Left ventricle myocardium superior (tissue), 1 donor: ENCODE data around the gene LPAR3. TPM values are rescaled to one million over a fixed set of nuclear protein-coding genes. Genes with fewer than 3 reads are reported as not detected.

ENCODE experiments used
- ATAC-seq: fragments of 200-7000 bp; cut with Tn5 transposase; one replicate; pipeline ENCODE4 v1.9.1; 2020; ENCODE audit warnings: mild to moderate bottlenecking, moderate library complexity
- DNase-seq: peaks from one replicate; pipeline ENCODE4 v3.0.0-alpha.2; 2020
- intact Hi-C: fragments of 100-400 bp; cut with micrococcal nuclease; formaldehyde crosslinking; loops from one replicate; pipeline ENCODE4 v1.11.0; 2022
- long read RNA-seq: library from polyadenylated mRNA; unstranded; transcript quantifications from one replicate; pipeline ENCODE4 v2.0.0, GENCODE V29; 2021
- total RNA-seq: library from RNA; stranded (reverse); fragmentation: NEBNext Ultra II Directional; extraction: Animal tissue kit (Norgen Biotek cat#: 25700); gene quantifications from one replicate; pipeline ENCODE4 v1.2.1, GENCODE V29; 2021
- donor health status: DM: no; HTN: yes; CAD: no; lungs with severe emphysema.

The LPAR3 gene
- 20.4 TPM for total RNA-seq
- long read RNA-seq, transcript LPAR3-201 (3 exons, 1,720 nt) = major isoform, 24 of 33 reads
- long read RNA-seq, partial matches to known transcripts = 0 of 33 reads
- long read RNA-seq, other reads (novel, unspliced or antisense) = 7 of 33 reads

- ATAC-seq (peak; percentile 97), DNase-seq (peak; percentile 71)
- intact Hi-C loops = no loop called here
These were observed at the start of gene LPAR3 for GRCh38 chr1:84892705-84893618. Gene LPAR3, minus strand, starts transcription at chr1:84893206. Its CDS starts 27,086 bp downstream, at chr1:84866120.

GRCh38 chr1:84941843-84942242 is 48.8 kb upstream of the LPAR3 start:
- no peak for DNase-seq
- ATAC-seq = no peak
- intact Hi-C loops = no loop called here

DNA sequence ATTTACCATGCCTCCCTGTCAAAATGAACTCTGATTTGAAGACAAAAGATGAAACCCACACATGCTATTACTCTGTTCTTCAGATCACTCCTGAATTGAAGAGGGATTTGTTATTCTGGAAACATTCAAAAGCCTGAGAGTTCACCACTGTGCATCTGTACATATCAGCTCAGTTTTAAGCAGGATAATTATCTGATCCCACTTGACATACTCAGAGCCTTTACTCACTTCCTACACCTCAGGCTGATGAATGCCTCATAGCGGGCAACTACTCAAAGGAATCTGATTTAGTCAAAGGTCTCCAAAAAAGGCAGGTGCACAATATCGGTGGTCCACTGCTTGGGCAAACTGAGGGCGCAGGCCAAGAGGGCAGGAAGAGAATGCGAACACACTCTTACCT is 47.5 kb upstream of the LPAR3 start:
- intact Hi-C loops = no loop called here
- ATAC-seq (no peak), DNase-seq (no peak)

- intact Hi-C loops = loop anchor here (10.0 kb wide), 1 partner anchor 165 kb away; no protein-coding TSS in a partner anchor
- ATAC-seq (no peak), DNase-seq (no peak)
These were observed 46.8 kb upstream of the LPAR3 start for GRCh38 chr1:84939761-84940160.

DNA sequence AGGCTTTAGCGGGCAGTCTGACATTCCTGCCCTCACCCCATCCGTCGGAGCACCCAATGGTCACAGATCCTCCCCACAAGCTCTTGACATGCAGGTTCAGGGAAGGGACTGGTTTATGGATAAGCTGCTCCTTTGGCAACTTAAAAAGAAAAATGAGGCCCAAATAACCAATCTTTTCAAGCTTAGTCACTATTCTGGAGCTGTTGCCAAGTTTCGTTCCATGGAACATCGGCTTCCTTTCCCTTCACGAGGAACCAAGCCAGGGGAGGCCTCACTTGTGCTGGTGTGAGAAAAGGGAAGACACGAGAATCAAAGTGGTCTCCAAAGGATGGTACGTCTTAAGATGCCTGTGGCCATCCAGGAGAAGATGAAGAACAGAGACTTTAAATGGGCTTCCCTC is 46.1 kb upstream of the LPAR3 start:
- intact Hi-C loops = loop anchor here (10.0 kb wide), 1 partner anchor 164 kb away; no protein-coding TSS in a partner anchor
- ATAC-seq (no peak), DNase-seq (no peak)

- intact Hi-C loops = loop anchor here (10.0 kb wide), 1 partner anchor 161 kb away; no protein-coding TSS in a partner anchor
- peak; percentile 69 for ATAC-seq
- DNase-seq = no peak
These were observed 43.3 kb upstream of the LPAR3 start for GRCh38 chr1:84936116-84936810.

- DNase-seq = no peak
- ATAC-seq = no peak
- intact Hi-C loops = loop anchor here (10.0 kb wide), 1 partner anchor 158 kb away; no protein-coding TSS in a partner anchor
These were observed 40.1 kb upstream of the LPAR3 start for GRCh38 chr1:84933011-84933611.

- DNase-seq (no peak), ATAC-seq (no peak)
- intact Hi-C loops = loop anchor here (10.0 kb wide), 1 partner anchor 156 kb away; no protein-coding TSS in a partner anchor
These were observed 37.8 kb upstream of the LPAR3 start for GRCh38 chr1:84930831-84931230.

GRCh38 chr1:84930329-84930728 is 37.3 kb upstream of the LPAR3 start:
- ATAC-seq (no peak), DNase-seq (no peak)
- intact Hi-C loops = loop anchor here (10.0 kb wide), 1 partner anchor 156 kb away; no protein-coding TSS in a partner anchor

GRCh38 chr1:84929581-84929980 is 36.6 kb upstream of the LPAR3 start:
- ATAC-seq = no peak
- DNase-seq = no peak
- intact Hi-C loops = no loop called here

DNA sequence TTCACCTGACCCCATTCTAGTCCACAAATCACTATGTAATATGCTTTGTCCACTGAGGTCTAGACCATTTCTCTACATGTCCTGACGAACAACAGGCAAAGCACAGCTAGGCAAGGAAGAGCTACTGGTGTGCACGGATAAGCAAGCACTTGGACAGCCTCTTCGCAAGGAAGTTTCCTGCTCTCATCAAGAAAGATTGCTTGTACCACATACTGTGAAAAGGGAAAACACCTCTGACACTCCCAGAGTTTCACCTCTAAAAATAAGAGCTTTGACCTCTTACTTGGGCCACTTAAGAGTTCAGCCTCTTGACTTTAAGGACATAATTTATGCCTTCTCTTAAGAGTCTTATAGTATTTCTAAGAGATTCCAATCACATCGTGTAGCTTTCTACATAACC is 36.0 kb upstream of the LPAR3 start:
- intact Hi-C loops = no loop called here
- ATAC-seq (no peak), DNase-seq (no peak)

- intact Hi-C loops = no loop called here
- ATAC-seq (no peak), DNase-seq (no peak)
These were observed 30.3 kb upstream of the LPAR3 start for GRCh38 chr1:84923317-84923716.

DNA sequence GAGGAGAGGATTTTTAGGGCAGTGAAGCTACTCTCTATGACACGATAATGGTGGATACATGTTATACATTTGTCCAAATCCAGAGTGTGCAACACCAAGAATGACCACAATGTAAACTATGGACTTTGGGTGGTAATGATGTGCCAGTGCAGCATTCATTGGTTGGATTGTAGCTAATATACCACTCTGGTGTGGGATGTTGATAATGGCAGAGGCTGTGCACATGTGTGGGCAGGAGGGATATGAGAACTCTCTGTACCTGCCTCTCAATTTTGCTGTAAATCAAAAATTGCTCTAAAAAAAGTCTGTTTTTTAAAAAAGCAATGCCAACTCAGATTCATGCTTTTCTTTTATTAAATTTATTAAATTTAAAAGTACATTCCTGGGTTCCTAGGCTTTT is 27.2 kb upstream of the LPAR3 start:
- no peak for DNase-seq
- intact Hi-C loops = no loop called here
- ATAC-seq = no peak

DNA sequence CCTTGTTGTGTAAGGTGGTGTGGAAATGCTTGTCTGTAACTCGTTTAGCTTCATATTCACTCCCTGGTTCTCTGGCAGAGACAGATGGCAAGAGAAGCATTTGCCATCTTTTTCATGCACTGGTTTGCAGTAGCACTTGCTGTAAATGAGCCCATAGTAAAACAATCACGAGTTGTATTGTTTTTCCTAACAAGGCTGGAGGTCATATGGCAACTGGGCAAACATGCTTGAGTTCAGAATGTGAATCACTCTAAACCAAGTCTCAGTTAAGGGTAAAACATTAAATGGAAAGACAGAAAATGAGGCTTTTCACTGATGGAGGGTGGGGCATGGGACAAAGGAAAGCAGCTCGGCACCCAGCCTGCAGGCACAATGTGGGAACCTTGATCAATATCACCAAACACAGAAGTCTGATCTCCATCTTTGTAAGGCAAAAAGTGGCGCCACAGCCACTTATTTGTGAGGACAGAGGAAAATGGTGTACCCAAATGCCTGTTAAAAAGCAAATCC is 26.5 kb upstream of the LPAR3 start:
- intact Hi-C loops = no loop called here
- ATAC-seq (no peak), DNase-seq (no peak)

- ATAC-seq (no peak), DNase-seq (no peak)
- intact Hi-C loops = no loop called here
These were observed 25.8 kb upstream of the LPAR3 start for GRCh38 chr1:84918726-84919336.

DNA sequence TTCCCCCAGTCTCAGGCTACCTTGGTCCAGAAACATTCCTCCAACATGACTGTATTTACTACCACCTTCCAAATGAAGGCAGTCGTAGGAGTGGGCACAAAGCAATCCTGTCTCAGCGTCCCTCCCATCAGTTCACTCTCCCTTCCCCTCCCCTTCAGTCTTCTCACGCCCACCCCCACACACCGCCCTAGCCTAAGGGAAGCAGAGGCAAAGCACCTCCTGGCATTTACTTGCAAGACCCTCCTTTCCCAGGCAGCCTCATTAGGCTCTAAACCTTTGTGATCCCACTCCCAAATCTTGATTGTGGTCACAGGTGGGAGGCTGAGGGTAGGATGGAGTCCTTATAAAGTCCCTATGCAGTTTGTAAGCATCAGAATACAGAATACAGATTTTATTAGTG is 23.9 kb upstream of the LPAR3 start:
- ATAC-seq (no peak), DNase-seq (no peak)
- intact Hi-C loops = no loop called here

DNA sequence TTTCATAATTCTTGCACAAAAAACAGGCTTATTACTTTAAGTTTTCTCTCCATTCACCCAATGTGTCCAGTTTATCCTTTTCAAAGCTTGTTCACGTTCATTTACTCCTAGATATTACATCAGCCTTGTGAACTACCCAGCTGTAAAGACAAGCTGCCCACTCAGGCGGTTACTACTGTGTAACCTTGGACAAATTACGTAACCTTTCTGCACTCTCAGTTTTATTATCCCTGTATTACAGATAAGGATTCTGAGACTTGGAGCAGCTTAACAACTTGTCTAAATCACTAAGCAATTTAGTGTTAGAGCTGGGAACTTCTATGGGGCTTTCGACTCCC is 20.5 kb upstream of the LPAR3 start:
- ATAC-seq (peak; percentile 79), DNase-seq (no peak)
- intact Hi-C loops = no loop called here

GRCh38 chr1:84912726-84913554 is 19.9 kb upstream of the LPAR3 start:
- no peak for ATAC-seq
- intact Hi-C loops = no loop called here

More at GRCh38 chr1:84912726-84913554, 19.9 kb upstream of the LPAR3 start:
- no peak for DNase-seq
